GM21526 (cell line): ENCODE data around the gene ZFP36.
"Not testable (repeated sequence)": the region's sequence is repeated elsewhere in the genome, so short reads cannot be mapped to it uniquely, and the experiment has no call there.

ENCODE experiments used
- ATAC-seq: cut with Tn5 transposase; IDR thresholded peaks from one replicate; pipeline ENCODE4 v1.9.1; 2021; ENCODE audit warnings: moderate library complexity; ENCODE audit not compliant: unreplicated experiment, low FRiP score

ZFP36 gene

GRCh38 chr19:39406656-39407409 is at the start of gene ZFP36:
Gene ZFP36 (plus strand): TSS chr19:39406847. CDS start chr19:39406905, 58 bp downstream.
- no peak for ATAC-seq

- ATAC-seq: no peak
These were observed 47.6 kb upstream of the ZFP36 start for GRCh38 chr19:39359026-39359425.

GRCh38 chr19:39360599-39360998 is 46.0 kb upstream of the ZFP36 start:
- no peak for ATAC-seq

DNA sequence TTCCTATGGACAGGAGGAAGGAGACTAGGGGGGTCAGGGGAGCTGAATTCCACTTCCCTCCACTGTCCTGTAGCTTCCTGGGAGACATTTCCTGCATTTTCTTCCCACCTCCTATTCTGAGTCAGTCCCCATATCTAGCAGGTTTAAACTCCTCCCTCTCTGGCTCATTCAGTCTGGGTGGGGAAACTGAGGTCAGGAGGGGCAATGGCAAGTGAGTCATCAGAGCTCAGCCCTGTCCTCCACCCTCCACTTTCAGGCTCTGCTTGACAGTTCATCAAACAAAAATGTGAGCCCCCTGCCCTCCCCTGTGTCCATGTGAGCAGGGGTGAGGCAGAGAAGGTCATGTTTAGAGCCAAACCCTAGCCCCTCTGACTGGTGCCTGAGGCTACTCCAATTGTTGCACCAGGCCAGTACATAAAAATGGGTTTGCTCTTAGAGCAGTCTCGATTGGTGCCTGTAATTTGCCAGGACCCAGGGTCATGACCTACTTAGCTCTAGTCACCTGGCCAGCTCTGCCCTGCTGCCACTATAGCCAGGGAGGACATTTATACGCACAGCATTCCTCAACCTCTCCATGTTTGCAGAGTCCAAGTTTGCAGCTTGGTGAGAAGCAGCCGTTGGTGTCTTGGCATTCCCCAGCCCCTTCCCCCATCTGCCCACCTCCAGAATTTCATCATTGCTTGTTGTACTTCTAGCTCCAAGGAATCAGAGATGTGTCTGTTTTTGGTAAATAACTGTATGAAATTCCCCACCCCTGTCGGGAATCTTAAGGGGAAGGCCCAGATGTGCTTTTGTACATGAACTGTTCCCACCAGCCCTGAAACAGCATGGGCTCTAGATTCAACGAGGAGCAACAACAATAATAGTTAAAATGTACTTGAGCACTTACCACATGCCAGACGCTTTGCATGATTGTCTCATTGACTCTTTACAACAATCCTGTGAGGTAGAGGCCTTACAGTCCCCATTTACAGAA is 43.7 kb upstream of the ZFP36 start:
- ATAC-seq: no peak

- no peak for ATAC-seq
These were observed 42.7 kb upstream of the ZFP36 start for GRCh38 chr19:39363901-39364457.

GRCh38 chr19:39365531-39365930 is 41.1 kb upstream of the ZFP36 start:
- ATAC-seq: no peak

- no peak for ATAC-seq
These were observed 37.4 kb upstream of the ZFP36 start for GRCh38 chr19:39369200-39369599.

DNA sequence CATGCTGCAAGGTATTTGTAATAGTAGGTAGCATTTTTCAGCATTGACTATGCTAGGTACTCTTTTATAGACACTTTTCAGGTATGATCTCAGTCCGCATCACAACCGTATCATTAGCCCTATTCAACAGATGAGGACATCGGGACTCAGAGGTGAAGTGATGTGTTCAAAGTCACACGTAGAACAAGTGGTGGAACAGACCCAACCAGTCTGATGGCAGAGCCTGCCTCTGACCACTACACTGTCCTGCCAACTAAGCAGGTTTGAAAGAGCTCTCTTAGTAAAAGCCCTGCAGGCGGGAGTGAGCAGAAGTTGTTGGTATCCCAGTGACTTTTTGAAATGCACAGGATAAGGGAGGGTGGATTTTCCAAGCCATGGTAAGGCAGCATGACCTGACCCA is 35.9 kb upstream of the ZFP36 start:
- no peak for ATAC-seq

- ATAC-seq: no peak
These were observed 34.4 kb upstream of the ZFP36 start for GRCh38 chr19:39372047-39372802.

DNA sequence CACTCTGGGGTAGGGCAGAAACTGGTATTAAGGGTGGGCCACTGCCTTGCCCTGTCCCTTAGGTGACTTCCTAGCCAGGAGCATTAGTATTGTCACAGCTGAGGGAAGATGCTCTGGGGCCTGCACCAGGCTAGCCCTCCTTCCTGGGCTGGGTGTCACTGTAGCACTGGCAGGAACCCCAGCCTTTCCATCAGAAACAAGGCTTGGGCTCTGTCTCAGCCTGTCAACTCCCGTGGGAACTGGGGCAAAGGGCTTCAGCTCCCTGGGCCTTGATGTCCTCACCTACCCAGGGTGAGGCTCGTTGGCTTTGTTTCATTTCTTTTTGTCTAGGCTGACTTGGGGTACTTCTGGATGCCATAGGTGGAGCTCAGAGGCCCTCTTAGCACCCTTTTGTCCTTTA is 33.7 kb upstream of the ZFP36 start:
- ATAC-seq: no peak

DNA sequence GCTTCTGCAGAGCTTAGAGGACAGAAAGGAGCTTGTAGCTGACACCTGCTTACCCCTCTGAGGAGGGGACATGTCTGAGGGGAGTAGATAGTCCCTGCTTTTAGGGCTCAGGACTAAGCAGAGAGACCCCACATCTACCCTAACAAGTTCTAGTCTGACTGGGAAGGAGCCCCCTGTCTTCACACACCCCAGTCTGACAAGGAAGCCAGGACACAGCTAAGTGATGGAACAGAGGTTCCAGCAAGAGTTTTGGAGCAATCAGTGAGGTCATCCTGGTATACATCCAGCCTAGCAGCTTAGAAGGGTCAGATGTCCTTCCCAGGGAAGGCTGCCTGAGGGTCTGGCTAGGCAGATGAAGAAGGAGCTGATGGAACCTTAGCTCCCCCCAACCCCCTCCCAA is 30.7 kb upstream of the ZFP36 start:
- ATAC-seq: no peak

DNA sequence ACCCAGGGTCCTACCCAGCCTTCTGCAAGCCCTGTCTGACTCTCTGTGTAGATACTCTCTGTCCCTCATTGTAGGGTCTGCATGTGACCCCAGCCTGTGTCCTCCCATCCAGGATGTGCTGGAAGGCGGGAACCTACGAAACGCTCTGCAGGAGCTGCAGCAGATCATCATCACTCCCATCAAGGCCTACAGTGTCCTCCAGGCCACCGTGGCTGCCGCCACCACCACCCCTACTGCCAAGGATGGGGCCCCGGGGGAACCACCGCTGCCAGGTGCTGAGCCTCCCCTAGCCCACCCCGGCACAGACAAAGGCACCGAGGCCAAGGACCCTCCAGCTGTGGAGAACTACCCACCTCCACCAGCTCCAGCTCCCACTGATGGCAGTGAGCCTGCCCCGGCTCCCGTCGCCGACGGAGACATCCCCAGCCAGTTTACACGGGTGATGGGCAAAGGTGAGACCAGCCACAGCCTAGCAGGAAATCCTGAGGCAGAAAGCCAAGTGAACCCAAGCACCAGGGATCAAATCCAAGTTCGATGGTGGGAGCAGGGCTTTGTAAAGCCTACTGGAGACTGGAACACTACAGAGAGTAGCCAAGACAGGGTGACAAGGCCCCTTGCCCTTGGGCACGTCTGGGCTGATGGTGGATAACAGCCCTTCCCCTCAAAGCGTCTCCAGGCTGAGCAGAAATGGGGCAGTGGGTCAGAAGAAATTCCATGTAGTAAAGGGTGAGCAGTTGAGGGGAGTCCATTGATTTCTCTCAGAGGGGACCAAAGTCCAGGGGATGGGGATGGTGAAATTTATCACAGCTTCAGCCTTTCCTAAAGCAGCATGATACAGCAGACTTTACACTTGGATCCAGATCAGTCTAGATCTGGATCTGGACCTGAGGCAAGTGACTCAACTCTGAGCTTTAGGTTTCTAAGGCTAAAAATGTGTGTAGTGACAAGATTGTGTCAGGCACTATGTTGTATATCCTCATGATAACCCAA is 29.0 kb upstream of the ZFP36 start:
- no peak for ATAC-seq

DNA sequence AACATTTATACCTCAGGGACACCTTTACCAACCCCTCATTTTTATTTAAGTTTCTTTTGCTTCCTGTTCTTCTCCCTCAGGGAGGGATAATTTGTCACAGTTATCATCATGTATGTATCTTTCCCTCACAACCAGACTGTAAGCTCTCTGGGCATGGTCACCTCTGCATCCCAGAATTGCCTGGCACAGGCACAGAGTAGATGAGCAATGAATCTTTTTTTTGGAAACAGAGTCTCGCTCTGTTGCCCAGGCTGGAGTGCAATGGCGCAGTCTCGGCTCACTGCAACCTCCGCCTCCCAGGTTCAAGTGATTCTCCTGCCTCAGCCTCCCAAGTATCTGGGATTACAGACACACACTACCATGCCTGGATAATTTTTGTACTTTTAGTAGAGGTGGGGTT is 27.3 kb upstream of the ZFP36 start:
- not testable (repeated sequence) for ATAC-seq

DNA sequence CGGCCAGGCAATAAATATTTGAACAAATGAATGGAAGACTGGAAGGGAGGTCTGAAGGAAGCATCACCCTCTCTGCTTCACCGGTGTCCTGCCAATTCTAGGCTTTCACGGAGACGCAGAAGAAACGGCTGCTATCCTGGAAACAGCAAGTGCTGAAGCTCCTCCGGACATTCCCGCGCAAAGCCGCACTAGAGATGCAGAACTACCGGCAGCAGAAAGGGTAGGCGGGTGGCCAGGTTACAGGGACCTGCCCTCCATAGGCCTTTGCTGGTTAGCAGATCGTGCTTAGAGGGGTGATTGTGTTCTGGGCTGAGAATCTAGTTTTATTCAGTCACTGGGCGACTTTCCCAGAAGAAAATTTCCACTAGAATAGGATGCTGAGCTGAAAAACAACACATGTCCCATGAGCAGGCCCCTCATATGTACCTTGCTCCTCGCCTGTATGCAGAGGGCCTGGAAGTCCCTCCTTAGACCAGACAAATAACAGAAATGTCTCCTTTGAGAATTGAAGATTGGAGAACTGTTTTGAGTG is 26.7 kb upstream of the ZFP36 start:
- ATAC-seq: no peak

DNA sequence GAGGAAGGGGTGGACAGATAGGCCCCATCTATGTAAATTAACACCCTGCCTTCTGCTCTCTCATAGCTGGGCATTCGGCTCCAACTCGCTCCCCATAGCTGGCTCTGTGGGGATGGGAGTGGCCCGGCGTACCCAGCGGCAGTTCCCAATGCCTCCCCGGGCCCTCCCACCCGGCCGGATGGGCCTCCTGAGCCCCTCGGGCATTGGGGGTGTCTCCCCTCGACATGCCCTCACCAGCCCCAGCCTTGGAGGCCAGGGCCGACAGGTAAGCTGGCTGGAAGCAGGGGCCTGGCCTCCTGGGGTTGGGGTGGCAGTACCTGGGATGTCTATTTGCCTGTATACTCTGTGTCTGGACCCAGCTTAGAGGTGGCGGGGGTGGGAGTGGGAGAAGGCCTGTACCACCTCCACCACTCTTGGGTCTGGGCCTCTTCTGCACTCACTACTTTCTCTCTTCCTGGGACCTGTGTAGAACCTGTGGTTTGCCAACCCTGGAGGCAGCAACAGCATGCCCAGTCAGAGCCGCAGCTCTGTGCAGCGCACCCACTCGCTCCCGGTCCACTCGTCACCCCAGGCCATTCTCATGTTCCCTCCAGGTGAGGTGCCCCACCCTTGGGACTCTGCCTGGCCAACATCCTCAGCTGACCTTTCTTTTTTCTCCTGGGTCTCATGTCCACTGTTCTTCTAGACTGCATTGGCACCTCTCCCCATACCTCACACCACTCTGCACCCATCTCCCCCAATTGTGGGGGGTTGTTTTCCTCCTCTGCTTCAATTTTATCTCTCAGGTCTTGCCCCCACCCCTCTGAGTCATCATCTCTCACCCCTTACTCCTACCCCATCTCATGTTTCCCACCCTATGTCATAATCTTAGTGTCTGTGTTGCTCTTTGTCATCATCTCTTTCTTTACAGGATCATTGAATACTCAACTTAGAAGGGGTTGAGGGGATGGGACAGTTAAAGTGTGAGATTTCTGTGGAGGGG is 25.8 kb upstream of the ZFP36 start:
- no peak for ATAC-seq

DNA sequence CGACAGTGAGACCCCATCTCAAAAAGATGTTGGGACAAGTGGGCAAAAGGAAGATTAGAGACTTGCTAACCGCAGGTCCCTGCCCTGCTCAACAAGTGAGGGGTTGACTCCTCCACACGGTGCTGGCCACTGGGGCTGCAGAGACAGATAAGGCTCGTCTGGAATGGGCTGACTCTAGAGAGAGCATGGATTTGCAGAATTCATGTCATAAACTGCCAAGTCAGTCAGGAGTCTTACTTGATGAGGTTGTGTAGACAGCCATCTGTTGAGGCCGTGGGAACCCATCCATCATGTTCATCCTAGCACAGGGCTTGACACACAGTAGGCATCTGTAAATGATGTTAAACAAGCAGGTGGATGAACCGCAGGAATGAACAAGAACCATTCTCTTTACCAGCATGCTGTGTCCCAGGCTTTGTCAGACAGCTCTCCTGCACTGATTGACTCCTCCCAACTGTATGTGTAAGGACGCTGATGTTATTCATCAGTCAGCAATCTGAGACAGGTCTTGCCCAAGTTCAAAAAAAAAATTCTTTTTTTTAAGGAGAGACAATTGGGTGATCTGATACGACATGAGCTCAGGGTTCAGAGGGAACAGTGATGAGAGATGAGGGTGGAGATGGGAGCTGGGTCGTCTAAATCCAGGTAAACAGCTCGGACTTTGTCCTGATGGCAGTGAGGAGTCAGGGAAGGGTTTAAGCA is 24.6 kb upstream of the ZFP36 start:
- no peak for ATAC-seq
